ENCODE results near the gene WDR76.

- TF ChIP-seq JUN (IDR thresholded peaks at IDR 0.05) = no peak
- TF ChIP-seq RFX5 (IDR thresholded peaks at IDR 0.05) = no peak
- no peak for TF ChIP-seq CTCF (IDR thresholded peaks at IDR 0.05)
- no peak for TF ChIP-seq NR3C1 (IDR thresholded peaks at IDR 0.05)
- no peak for TF ChIP-seq MAX (IDR thresholded peaks at IDR 0.05)
- no peak for TF ChIP-seq ESRRA (IDR thresholded peaks at IDR 0.05; ENCODE audit: borderline replicate concordance, low read length)
- TF ChIP-seq EP300 (IDR thresholded peaks at IDR 0.05) = no peak
Measured at GRCh38 chr15:43793647-43794046, 33.2 kb upstream of the WDR76 start.

Data from A549 (cell line).